Endothelial cell (in vitro differentiated cells): Measurements from ENCODE around the gene EVPL. TPM values are rescaled to one million over a fixed set of nuclear protein-coding genes. Genes with fewer than 3 reads are reported as not detected.

Experiments
- DNase-seq: peaks from one replicate; pipeline ENCODE4 v3.0.0; 2021; ENCODE audit warnings: low spot score
- H3K27ac Mint-ChIP-seq: one replicate; pipeline ENCODE4 v1.8.0; 2021; ENCODE audit warnings: mixed read lengths, inconsistent platforms; ENCODE audit not compliant: unreplicated experiment
- H3K27me3 Mint-ChIP-seq: one replicate; pipeline ENCODE4 v1.8.0; 2021; ENCODE audit warnings: mild to moderate bottlenecking, moderate library complexity, mixed read lengths, inconsistent platforms; ENCODE audit not compliant: unreplicated experiment
- H3K36me3 Mint-ChIP-seq: one replicate; pipeline ENCODE4 v1.8.0; 2021; ENCODE audit warnings: mild to moderate bottlenecking, low read depth, mixed read lengths, inconsistent platforms; ENCODE audit not compliant: unreplicated experiment
- H3K4me1 Mint-ChIP-seq: one replicate; pipeline ENCODE4 v1.8.0; 2021; ENCODE audit warnings: mild to moderate bottlenecking, mixed read lengths, inconsistent platforms; ENCODE audit not compliant: unreplicated experiment
- H3K4me3 Mint-ChIP-seq: one replicate; pipeline ENCODE4 v1.8.0; 2021; ENCODE audit warnings: mild to moderate bottlenecking, mixed read lengths, inconsistent platforms; ENCODE audit not compliant: unreplicated experiment
- H3K9me3 Mint-ChIP-seq: one replicate; pipeline ENCODE4 v1.8.0; 2021; ENCODE audit warnings: mixed read lengths, inconsistent platforms; ENCODE audit not compliant: unreplicated experiment
- CTCF ChIP-seq: fragments of 200-600 bp; sonication (generic); IDR thresholded peaks from one replicate; pipeline ENCODE4 v1.5.0; 2021; ENCODE audit warnings: antibody characterized with exemption; ENCODE audit not compliant: unreplicated experiment
- total RNA-seq: library from RNA; stranded (reverse); fragmentation: NEBNext Ultra II Directional; extraction: Animal tissue kit (Norgen Biotek cat#: 25700); gene quantifications from one replicate; pipeline ENCODE4 v1.2.1, GENCODE V29; 2021; ENCODE audit not compliant: unreplicated experiment

The EVPL gene
- total RNA-seq, 1 donor from 2014 or later, result not detected

- TF ChIP-seq CTCF, result no peak
- Mint-ChIP-seq H3K36me3 (no peaks in the 10 kb centered on the region), H3K27ac (peak overlapping the region; percentile 18), H3K4me3 (peak overlapping the region; percentile 31), H3K4me1 (peaks cover 6% of the 10 kb centered on the region), H3K9me3 (no peaks in the 10 kb centered on the region), H3K27me3 (peaks cover 12% of the 10 kb centered on the region)
- no peak for DNase-seq
Measured at GRCh38 chr17:76022973-76023899, 3.9 kb downstream of the EVPL start.

GRCh38 chr17:76022285-76022684, 4.8 kb downstream of the EVPL start:
- Mint-ChIP-seq H3K4me3 (no peak overlapping the region), H3K9me3 (no peaks in the 10 kb centered on the region), H3K27me3 (peaks cover 12% of the 10 kb centered on the region), H3K27ac (no peak overlapping the region), H3K36me3 (no peaks in the 10 kb centered on the region), H3K4me1 (peaks cover 6% of the 10 kb centered on the region)
- no peak for TF ChIP-seq CTCF
- no peak for DNase-seq

GRCh38 chr17:76019833-76020467, 7.2 kb downstream of the EVPL start:
- no peak overlapping the region for H3K27ac Mint-ChIP-seq

GRCh38 chr17:76018801-76019200, 8.3 kb downstream of the EVPL start:
- DNase-seq, result no peak
- Mint-ChIP-seq H3K4me1 (peaks cover 6% of the 10 kb centered on the region), H3K36me3 (no peaks in the 10 kb centered on the region), H3K27me3 (peaks cover 9% of the 10 kb centered on the region), H3K9me3 (no peaks in the 10 kb centered on the region), H3K4me3 (no peak overlapping the region), H3K27ac (no peak overlapping the region)
- TF ChIP-seq CTCF, result no peak

More at GRCh38 chr17:76019833-76020467, 7.2 kb downstream of the EVPL start:
- Mint-ChIP-seq H3K36me3 (no peaks in the 10 kb centered on the region), H3K9me3 (no peaks in the 10 kb centered on the region), H3K4me3 (no peak overlapping the region), H3K27me3 (peaks cover 9% of the 10 kb centered on the region), H3K4me1 (peaks cover 6% of the 10 kb centered on the region)
- no peak for TF ChIP-seq CTCF
- DNase-seq, result no peak

GRCh38 chr17:76018340-76018680, 8.8 kb downstream of the EVPL start:
- peaks cover 6% of the 10 kb centered on the region for H3K4me1 Mint-ChIP-seq
- no peaks in the 10 kb centered on the region for H3K36me3 Mint-ChIP-seq
- no peak overlapping the region for H3K4me3 Mint-ChIP-seq
- no peaks in the 10 kb centered on the region for H3K9me3 Mint-ChIP-seq
- H3K27ac Mint-ChIP-seq, result no peak overlapping the region
- H3K27me3 Mint-ChIP-seq, result peaks cover 9% of the 10 kb centered on the region
- no peak for TF ChIP-seq CTCF
- DNase-seq, result no peak
